HCT116 (cell line): ENCODE data around the gene KIRREL1. TPM values are rescaled to one million over a fixed set of nuclear protein-coding genes. Genes with fewer than 3 reads are reported as not detected.

Source experiments
- ATAC-seq: fragments of 200-7000 bp; cut with Tn5 transposase; 2 replicates; pipeline ENCODE4 v1.9.1; 2020; ENCODE audit warnings: mild to moderate bottlenecking, moderate library complexity
- BruUV-seq: library from RNA; stranded (reverse); fragments of 400-500 nt; replicated peaks from 2 replicates; lab custom pipeline; 2021; lab: Mats Ljungman, UMichigan
- CTCF ChIA-PET: fragments of 300-600 bp; sonication (Branson Sonifier 250); formaldehyde crosslinking; loops from one replicate; lab custom pipeline; 2021; ENCODE audit warnings: antibody characterized with exemption; lab: Charles Lee
- POLR2A ChIA-PET: fragments of 300-600, 350-600 bp; sonication (Branson Sonifier 250); formaldehyde crosslinking; loops from one replicate; lab custom pipeline; 2021; ENCODE audit warnings: antibody characterized with exemption; lab: Charles Lee
- RAD21 ChIA-PET, 2 experiments: fragments of 300-600 bp; sonication (Branson Sonifier 250); formaldehyde crosslinking; loops; one replicate each; lab custom pipeline; 2023; ENCODE audit warnings: low total read pairs in 2 of 2; ENCODE audit not compliant: uncharacterized antibody in 2 of 2, unreplicated experiment in 2 of 2, low non-redundant PET in 1 of 2; lab: Charles Lee
- DNase-seq: peaks from one replicate; pipeline ENCODE4 v3.0.0-alpha.2; 2010; ENCODE audit warnings: low read depth, low spot score
- H2AFZ ChIP-seq: fragments of 200-600 bp; shearing (Covaris generic), sonication (generic); 2 replicates; pipeline ENCODE4 v1.6.1; 2017; ENCODE audit warnings: low read depth, mixed run types, mixed read lengths, antibody characterized with exemption, low read length; ENCODE audit not compliant: poor library complexity, severe bottlenecking
- H3K27ac ChIP-seq: 2 replicates; pipeline ENCODE4 v1.5.1; 2012; ENCODE audit warnings: low read depth, low read length
- H3K27me3 ChIP-seq: fragments of 200-600 bp; sonication (generic); 2 replicates; pipeline ENCODE4 v1.6.1; 2016; ENCODE audit warnings: mixed run types, low read length, mixed read lengths; ENCODE audit not compliant: insufficient read depth
- H3K36me3 ChIP-seq, 2 experiments: fragments of 200-500 bp in 1 of 2; fragments of 200-600 bp in 1 of 2; sonication (Bioruptor generic) in 1 of 2; sonication (generic) in 1 of 2; 2 replicates each; pipeline versions ENCODE4 v1.5.1 to v1.6.1; 2014 to 2016; ENCODE audit warnings: low read length in 2 of 2, inconsistent platforms in 1 of 2, mixed read lengths in 1 of 2, mixed run types in 1 of 2; ENCODE audit not compliant: insufficient read depth in 2 of 2, control insufficient read depth in 1 of 2
- H3K4me1 ChIP-seq, 2 experiments: fragments of 200-600 bp in 1 of 2; sonication (generic) in 1 of 2; 2 replicates each; pipeline versions ENCODE4 v1.5.1 to v1.6.1; 2012 to 2017; ENCODE audit warnings: low read length in 2 of 2, inconsistent platforms in 1 of 2, mild to moderate bottlenecking in 1 of 2, mixed read lengths in 1 of 2, mixed run types in 1 of 2, moderate library complexity in 1 of 2; ENCODE audit not compliant: insufficient read depth in 2 of 2, control insufficient read depth in 1 of 2
- H3K4me2 ChIP-seq: fragments of 200-600 bp; sonication (generic); 2 replicates; pipeline ENCODE4 v1.6.1; 2017; ENCODE audit warnings: mixed run types, low read length, mixed read lengths
- H3K4me3 ChIP-seq, 2 experiments: fragments of 200-600 bp in 1 of 2; sonication (generic) in 1 of 2; replicated peaks in 1 of 2; 2 replicates each; pipeline ENCODE4 v1.5.1; 2011 to 2016; ENCODE audit warnings: low read length in 2 of 2, control low read depth in 1 of 2, low read depth in 1 of 2, mild to moderate bottlenecking in 1 of 2, mixed read lengths in 1 of 2, mixed run types in 1 of 2
- H3K79me2 ChIP-seq: fragments of 200-600 bp; sonication (generic); 2 replicates; pipeline ENCODE4 v1.6.1; 2017; ENCODE audit warnings: mild to moderate bottlenecking, mixed run types, low read length, moderate library complexity, mixed read lengths; ENCODE audit not compliant: insufficient read depth
- H3K9ac ChIP-seq: fragments of 200-600 bp; sonication (generic); 2 replicates; pipeline ENCODE4 v1.6.1; 2016; ENCODE audit warnings: low read length, mixed read lengths
- H3K9me2 ChIP-seq: fragments of 200-600 bp; sonication (generic), shearing (Covaris generic); 2 replicates; pipeline ENCODE4 v1.6.1; 2017; ENCODE audit warnings: mixed run types, mild to moderate bottlenecking, moderate library complexity; ENCODE audit not compliant: insufficient read depth
- H3K9me3 ChIP-seq, 2 experiments: fragments of 200-500 bp in 1 of 2; fragments of 200-600 bp in 1 of 2; sonication (Bioruptor generic) in 1 of 2; sonication (generic) in 1 of 2; 2 replicates each; pipeline ENCODE4 v1.6.1; 2014 to 2017; ENCODE audit warnings: low read length in 2 of 2, mixed read lengths in 2 of 2, inconsistent platforms in 1 of 2, low read depth in 1 of 2, mild to moderate bottlenecking in 1 of 2, mixed run types in 1 of 2, moderate library complexity in 1 of 2; ENCODE audit not compliant: control insufficient read depth in 1 of 2, insufficient read depth in 1 of 2
- H4K20me1 ChIP-seq: fragments of 200-600 bp; sonication (generic), shearing (Covaris generic); 2 replicates; pipeline ENCODE4 v1.6.1; 2017; ENCODE audit warnings: mixed run types, mild to moderate bottlenecking, moderate library complexity; ENCODE audit not compliant: insufficient read depth
- CBX3 ChIP-seq: IDR thresholded peaks from 2 replicates; pipeline ENCODE4 v1.6.1; 2012; ENCODE audit warnings: low read depth
- CEBPB ChIP-seq: IDR thresholded peaks from 2 replicates; pipeline ENCODE4 v1.6.1; 2012; ENCODE audit warnings: low read depth
- EGR1 ChIP-seq: IDR thresholded peaks from 2 replicates; pipeline ENCODE4 v1.6.1; 2012; ENCODE audit warnings: low read depth
- EZH2 ChIP-seq: fragments of 200-600 bp; sonication (generic); IDR thresholded peaks from 2 replicates; pipeline ENCODE4 v1.6.1; 2017; ENCODE audit warnings: antibody characterized with exemption, mixed run types
- FOSL1 ChIP-seq: IDR thresholded peaks from 2 replicates; pipeline ENCODE4 v1.6.1; 2012; ENCODE audit warnings: low read depth
- JUND ChIP-seq: IDR thresholded peaks from 2 replicates; pipeline ENCODE4 v1.6.1; 2012
- MAX ChIP-seq: IDR thresholded peaks from 2 replicates; pipeline ENCODE4 v1.6.1; 2012
- POLR2AphosphoS5 ChIP-seq: IDR thresholded peaks from 2 replicates; pipeline ENCODE4 v1.6.1; 2011; ENCODE audit warnings: mild to moderate bottlenecking, low read depth, low read length, moderate library complexity
- REST ChIP-seq: IDR thresholded peaks from 2 replicates; pipeline ENCODE4 v1.6.1; 2012; ENCODE audit warnings: low read depth
- SIN3A ChIP-seq: IDR thresholded peaks from 2 replicates; pipeline ENCODE4 v1.6.1; 2012; ENCODE audit warnings: low read depth
- SP1 ChIP-seq: IDR thresholded peaks from 2 replicates; pipeline ENCODE4 v1.6.1; 2012; ENCODE audit warnings: low read depth
- SRF ChIP-seq: IDR thresholded peaks from 2 replicates; pipeline ENCODE4 v1.6.1; 2012; ENCODE audit warnings: low read depth
- TCF7L2 ChIP-seq: IDR thresholded peaks from 2 replicates; pipeline ENCODE4 v1.7.0; 2011; ENCODE audit warnings: borderline replicate concordance, inconsistent platforms; ENCODE audit not compliant: insufficient read depth, insufficient read length; ENCODE audit errors: extremely low read depth
- ZFX ChIP-seq: fragments of 450-650 bp; IDR thresholded peaks from 2 replicates; pipeline ENCODE4 v1.6.1; 2017
- ZNF274 ChIP-seq: fragments of 200-500 bp; sonication (Bioruptor generic); IDR thresholded peaks from 2 replicates; pipeline ENCODE4 v1.6.1; 2014; ENCODE audit warnings: mild to moderate bottlenecking, low read depth, low read length, inconsistent platforms
- intact Hi-C: fragments of 100-400 bp; cut with micrococcal nuclease; formaldehyde crosslinking; loops from 2 replicates; pipeline ENCODE4 v1.10.0; 2022
- total RNA-seq: library from RNA; stranded (reverse); gene quantifications from one replicate; pipeline ENCODE4 v1.2.1, GENCODE V29; 2021; ENCODE audit not compliant: unreplicated experiment
- TF ChIP-seq, protein P1 (sequence below): IDR thresholded peaks from 2 replicates; pipeline ENCODE4 v1.6.1; 2012

The KIRREL1 gene
- total RNA-seq, 1 experiment from 2014 or later: 20.0 TPM

GRCh38 chr1:158039380-158039779 lies 45.9 kb downstream of the KIRREL1 start:
- Histone ChIP-seq H3K36me3 (no peaks in the 10 kb centered on the region), H3K4me1 (peaks cover 9 to 23% of the 10 kb centered on the region in 2 experiments), H3K4me2 (no peak overlapping the region), H2AFZ (no peak overlapping the region), H3K9me3 (no peaks in the 10 kb centered on the region), H3K79me2 (peaks cover 84% of the 10 kb centered on the region), H3K4me3 (no peak overlapping the region), H3K9ac (no peak overlapping the region), H3K27me3 (no peaks in the 10 kb centered on the region), H4K20me1 (no peaks in the 10 kb centered on the region), H3K27ac (no peak overlapping the region), H3K9me2 (no peaks in the 10 kb centered on the region)
- ChIA-PET CTCF (interaction anchor here (1.5 kb wide), 1 partner anchor 47 kb away, joined by 5 read pairs; no protein-coding TSS in a partner anchor), POLR2A (no interaction called here), RAD21 (interaction anchor here in 1 of 2 experiments (0.9 kb wide), 1 partner anchor 47 kb away, joined by 3 read pairs; no protein-coding TSS in a partner anchor)
- ATAC-seq: no peak
- no peak for DNase-seq
- TF ChIP-seq CEBPB (no peak), SP1 (no peak), ZNF274 (no peak), REST (no peak), FOSL1 (no peak), EGR1 (no peak), ZFX (no peak), JUND (no peak), MAX (no peak), SRF (no peak), POLR2AphosphoS5 (no peak), CBX3 (no peak), SIN3A (no peak), TCF7L2 (no peak), EZH2 (no peak)
- TF ChIP-seq, protein P1, sequence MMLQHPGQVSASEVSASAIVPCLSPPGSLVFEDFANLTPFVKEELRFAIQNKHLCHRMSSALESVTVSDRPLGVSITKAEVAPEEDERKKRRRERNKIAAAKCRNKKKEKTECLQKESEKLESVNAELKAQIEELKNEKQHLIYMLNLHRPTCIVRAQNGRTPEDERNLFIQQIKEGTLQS: no peak
- intact Hi-C loops: no loop called here
- BruUV-seq: no TSS peak
